Limb (tissue), 2 donors: ENCODE data around the gene PRKCD.

ENCODE experiments used
- DNase-seq, 2 donors: peaks; one replicate each; pipeline ENCODE4 v3.0.0-alpha.2; 2016; ENCODE audit errors: extremely low spot score in 2 of 2

Gene PRKCD

DNA sequence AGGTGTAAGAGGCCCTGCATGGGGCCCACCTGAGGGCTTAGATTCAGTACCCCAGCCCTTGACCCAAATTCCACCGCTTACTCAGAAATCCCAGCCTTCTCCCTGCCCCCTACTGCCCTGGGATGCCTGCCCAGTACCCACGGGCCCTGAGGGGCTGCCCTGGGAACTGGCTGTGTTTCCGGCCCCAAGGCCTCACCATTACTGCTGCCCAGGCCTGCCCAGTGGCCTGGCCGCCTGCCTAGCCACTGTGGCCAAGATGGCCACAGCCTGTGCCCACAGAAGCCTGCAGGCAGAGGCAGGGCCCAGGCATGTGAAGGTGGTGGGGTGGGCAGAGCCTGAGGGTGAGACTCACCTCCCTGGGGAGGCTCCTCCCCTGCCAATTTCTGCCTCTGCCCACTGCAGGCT is 6.1 kb upstream of the PRKCD start:
- DNase-seq = no peak

DNA sequence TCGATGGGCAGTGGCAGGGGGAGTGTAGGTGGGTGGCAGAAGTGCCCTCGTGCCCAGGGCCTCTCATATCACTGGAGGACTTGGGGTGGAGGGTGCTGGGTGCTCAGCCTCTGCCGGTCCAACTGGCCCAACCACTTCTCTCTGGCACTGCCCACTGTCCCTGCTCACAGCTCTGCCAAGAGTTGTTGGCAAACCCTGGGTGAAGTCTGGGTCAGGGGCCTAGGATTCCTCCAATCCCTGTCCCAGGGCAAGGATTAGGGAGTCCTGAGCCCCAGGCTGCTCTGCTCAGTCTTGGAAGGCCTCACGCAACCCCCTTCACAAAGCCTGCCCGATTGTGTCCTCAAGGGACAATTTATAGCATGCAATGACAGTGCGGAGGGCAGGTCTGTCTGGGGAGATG is 5.2 kb upstream of the PRKCD start:
- DNase-seq = no peak

DNA sequence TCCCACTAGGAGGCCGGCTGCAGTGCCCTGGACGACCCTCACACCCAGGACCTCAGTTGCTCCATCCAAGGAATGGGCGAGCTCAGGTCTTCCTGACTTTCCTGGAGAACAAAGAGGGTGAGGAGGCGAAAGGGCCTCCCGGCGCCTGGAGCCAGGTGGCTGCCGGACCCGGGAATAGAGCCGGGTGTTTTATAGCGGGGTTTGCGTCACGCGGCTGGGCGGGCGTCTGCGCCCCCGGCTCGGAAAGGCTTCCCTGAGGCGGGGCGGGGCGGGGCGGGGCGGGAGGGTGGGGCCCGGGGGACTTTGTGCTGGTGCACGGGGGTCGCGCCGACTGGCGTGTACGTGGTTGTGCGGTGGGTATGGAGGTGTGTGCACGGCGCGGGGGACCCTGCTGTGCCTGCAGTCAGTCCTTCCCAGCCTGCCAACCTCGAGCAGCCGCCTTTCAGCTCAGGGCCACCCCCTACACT is 4.6 kb upstream of the PRKCD start:
- peak in 1 of 2 donors; percentile 64 for DNase-seq

DNA sequence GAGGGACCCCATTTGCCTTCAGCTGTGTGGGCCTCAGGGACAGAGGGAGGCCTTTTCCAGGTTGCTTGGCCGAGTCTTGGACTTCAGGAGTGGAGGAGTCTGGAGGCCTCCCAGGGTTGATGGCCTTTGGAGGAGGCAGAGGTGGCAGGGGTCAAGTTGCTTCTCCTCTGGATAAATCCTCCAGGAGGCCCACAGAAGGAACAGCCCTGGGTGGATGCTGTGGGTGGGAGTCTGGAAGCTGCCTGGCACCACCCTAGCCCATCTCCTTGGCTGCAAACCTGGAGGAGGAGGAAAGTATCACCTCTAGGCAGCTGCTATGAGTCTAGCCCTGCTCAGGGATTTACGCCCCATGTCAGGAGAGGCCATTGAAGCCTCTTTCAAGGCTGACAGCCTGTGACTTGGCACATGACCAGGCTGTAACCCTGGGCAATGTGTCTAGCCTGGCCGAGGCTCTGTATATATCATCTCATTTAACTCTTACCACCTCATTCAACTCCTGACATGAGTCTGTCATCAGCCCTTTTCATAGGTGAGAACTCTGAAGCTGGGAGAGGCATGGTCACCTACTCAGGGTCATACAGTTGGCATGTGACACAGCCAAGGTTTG is 2.9 kb upstream of the PRKCD start:
- DNase-seq = no peak

DNA sequence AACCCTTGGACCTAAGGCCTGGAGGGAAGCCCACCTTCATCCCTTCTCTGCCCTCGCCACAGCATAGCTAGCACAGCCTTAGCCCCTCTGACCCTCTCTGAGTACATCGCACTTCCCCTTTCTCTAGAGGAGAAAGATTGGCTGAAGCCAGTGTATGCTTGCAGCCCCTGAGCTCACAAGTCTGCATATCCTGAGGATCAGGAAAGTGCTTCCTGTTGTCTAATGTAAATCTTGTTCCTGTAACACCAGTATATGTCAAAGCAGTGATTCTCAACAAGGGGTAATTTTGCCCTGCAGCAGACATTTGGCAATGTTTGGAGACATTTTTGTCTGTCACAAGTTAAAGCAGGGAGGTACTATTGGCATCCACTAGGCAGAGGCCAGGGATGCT is 2.2 kb upstream of the PRKCD start:
- DNase-seq = no peak

DNA sequence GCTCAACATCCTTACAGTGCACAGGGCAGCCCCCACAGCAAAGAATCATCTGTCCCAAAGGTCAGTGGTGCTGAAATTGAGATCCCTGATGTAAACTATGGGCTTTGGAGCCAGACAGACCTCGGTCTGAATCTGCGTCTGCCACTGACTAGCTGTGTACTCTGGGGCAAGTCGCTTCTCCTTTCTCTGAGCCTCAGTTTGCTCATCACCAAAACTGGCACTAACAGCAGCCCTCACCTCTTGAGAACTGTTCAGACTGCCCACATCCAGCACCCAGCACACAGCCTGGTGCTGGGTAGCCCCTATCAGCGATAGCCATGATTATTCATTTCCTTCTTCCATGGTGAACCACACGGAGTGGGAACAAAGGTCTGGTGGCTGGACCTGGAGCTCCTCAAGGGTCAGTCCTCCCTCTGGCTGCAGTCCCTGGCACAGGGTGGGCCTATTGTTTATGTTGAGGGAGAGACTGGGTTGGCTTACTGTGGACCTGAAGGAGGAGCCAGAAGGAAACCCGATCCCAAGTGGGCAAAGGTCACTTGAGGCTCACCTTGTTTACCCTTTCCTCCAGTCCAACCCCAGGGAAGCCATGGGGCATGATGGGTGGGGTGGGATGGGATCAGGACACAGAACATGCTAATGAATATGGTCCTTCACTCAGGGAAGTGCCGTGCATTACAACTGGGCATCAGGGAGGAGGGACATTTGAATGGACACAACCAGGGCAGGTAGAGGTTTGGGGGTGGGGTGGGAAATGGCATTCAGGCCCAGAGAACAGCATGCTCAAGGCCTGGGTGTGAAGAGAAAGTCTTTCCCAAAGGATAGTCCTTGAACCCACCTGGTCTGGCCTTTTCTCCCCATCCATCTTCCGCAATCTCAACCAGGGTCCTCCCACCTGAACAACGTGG is 1.6 kb upstream of the PRKCD start:
- DNase-seq = no peak

DNA sequence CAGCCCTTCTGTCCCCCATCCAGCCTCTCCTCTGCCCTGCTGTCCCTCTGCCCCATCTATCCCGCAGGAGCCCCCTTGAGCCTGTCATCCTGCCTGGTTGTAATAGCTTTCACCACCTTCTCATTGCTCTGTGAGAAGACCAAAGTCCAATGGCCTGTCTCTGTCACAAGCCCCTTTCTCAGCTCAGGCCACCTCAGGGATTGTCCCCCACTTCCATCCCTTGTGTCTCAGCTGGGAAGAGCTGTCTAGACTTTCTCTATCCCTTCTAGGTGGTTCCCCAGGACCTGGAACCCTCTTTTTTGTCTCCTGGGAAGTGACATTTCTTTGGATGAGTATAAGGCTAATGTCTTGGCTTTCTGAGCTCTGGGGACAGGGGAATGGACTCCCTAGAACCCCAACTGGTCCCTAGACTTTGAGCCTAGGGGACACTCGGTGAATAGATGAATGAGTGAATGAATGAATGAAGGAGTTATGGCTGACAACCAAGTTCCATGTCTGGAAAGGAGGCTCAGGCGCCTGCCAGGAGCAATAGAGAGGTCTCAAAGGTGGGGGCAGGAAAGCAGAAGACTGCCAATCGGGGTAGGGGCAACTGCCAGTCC is 849 bp upstream of the PRKCD start:
- no peak for DNase-seq

DNA sequence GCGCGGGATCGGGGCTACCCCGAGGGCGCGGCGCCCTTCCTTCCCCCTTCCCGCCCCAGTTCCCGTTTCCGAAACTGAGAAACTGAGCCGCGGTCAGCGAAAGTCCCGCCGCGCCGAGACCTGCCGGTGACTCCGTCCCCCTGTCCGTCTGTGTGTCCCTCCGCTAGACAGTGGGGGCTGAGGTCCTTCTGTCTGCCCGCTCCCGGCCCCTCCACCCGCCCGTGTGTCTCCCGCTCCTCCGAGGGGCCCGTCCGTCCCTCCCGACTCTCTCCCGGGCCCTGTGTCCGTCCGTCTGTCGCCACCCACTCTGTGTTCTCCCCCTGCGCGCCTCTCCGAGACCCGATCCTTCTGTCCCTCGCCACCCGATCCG is 426 bp downstream of the PRKCD start:
- peak in 1 of 2 donors; percentile 48 for DNase-seq

DNA sequence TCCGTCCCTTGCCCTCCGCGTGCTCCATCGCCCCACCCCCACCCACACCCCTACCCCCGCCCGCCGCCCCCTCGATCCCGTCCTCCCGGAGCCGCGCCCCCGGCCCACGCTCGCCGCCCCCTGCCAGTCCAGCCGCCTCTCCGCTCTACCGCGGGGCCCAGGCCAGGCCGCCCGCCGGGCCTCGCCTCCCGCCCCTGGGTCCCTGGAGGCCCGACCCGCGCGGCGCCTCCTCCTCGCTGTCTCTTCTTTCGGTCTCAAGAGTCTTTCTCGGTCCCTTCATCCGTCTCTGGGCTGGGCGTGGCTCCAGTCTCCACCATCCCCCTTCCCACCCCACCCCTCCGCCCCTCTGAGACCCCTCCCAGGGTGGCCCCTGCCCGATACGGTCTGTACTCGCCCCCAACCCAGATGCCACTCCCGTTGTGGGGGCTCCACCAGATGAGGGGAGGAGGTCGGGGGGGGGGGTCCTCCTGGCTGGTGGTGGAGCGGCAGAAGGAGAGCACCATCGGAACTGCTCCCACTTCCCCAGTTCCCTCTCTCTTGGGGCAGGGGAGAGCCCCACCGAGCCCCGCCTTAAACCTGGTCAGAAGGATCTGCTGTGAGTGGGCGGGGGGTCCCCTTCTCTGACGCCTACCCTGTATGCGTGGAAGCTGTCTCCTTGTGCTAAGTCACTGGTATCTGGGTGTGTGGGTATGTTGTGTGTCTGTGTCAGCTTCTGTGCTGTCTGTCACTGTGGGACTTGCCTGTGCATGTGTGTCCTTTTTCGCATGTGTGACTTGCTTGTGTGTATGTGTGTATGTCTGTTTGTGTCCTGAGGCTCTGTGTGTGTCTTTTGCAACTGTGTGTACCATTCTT is 1.0 kb downstream of the PRKCD start:
- peak in 1 of 2 donors; percentile 57 for DNase-seq

DNA sequence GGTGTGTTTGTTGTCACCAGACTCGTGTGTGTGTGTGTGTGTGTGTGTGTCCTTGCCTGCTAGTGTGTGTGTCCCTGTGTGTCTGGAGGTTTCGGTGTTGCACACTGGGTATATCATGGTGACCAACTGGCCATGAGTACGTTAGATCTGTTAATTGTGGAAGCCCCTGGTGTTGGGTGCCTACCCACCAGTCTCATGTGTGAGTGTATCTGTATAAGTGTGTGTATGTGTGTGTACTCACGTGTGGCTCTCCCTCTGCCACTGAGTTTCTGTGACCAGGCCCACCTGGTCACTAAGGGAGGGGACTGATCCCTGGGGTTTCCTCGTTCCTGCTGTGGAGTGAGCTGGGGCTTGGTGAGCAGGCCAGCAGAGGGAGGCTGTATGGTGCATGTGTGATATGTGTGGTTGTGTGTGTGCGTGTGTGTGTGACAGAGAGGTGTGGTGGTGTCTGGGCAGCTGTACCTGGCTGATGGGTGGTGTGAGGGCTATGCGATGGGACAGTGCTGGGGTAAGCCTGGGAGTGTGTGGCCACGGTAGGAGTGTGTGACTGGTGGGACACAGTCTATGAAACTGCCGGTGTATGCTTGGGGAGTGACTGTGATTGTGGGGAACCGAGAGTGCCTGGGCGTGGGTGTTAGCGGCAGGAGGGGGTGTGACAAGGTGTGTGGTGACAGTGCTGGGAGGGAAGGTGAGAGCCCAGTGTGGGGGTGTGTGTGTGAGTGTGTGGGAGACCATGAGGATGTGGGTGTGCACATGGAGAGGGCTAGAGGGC is 1.8 kb downstream of the PRKCD start:
- no peak for DNase-seq

DNA sequence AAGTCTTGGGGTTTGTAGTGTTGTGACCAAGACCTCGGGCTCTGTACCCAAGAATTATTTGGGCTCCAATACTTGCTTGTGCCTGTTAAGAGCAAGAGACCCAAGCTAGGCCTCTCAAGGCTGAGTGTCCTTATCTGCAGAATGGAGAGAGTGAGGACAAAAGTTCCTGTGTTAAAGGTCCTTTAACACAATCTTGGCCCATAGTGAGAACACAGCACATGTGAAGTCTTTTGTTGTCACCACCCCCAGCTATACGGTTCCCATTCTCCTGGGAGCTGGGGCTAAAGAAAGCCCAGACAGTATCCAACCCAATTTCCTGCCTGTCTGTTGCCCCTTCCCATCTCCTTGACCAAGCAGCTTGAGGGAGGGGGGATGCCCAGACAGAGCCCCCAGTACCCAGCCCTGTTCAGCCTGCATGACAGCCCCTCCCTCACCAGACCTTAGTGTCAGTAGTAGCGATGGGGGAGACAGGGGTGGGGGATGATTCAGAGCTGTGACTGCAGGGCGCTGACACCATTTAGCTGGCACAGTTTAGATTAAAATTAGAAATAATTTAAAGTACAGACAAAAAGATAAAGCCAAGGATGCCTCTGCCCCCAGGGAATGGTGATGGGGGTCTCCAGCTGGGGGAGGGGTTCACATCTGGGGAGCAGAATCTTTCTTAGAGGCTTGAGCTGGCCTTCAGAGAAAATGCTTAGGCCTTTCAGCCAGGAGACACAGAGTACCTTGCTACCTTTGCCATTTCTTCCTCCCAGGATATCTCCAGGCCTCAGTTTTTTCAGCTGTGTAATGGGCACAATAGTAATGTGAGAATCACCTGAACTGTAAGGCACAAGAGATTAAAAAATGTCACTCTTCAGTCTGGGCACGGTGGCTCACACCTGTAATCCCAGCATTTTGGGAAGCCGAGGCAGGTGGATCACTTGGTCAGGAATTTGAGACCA is 2.7 kb downstream of the PRKCD start:
- no peak for DNase-seq

DNA sequence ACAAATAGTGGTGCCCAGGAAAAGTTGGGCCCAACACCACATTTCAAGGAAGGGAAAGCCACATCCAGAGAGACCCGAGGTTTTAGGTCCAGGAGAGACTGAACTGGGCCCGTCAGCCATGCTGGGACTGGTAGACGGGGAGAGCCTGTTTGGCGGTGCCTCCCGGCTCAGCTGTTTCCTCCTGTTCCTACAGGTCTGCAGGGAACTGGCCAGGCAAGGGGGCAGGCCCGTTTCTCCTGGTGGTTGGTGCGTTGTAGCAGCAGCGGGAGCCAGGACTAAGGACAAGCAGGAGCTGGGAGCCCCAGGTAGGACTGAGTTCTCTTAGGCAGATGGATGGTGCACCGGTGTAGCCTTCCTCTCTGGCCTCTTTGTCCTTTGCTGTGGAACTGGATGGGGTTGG is 3.9 kb downstream of the PRKCD start:
- DNase-seq = no peak

DNA sequence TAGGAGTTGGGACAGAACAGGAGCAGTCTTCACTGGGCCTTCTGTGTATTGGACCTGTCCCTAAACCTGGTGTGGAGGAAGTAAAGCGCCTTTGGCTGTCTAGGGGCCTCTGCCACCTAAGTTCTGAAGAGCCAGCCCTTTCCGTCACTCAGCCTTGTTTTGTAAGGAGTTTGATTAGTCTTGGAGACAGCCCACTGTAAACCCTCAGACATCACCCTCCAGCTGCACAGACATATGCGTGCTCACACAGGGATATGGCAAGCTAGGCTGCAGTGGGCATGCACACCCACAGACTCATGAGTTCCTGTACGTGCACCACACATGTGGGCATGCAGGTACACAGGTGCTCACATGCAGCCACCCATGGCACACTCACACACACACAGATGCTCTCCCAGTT is 5.2 kb downstream of the PRKCD start:
- no peak for DNase-seq

DNA sequence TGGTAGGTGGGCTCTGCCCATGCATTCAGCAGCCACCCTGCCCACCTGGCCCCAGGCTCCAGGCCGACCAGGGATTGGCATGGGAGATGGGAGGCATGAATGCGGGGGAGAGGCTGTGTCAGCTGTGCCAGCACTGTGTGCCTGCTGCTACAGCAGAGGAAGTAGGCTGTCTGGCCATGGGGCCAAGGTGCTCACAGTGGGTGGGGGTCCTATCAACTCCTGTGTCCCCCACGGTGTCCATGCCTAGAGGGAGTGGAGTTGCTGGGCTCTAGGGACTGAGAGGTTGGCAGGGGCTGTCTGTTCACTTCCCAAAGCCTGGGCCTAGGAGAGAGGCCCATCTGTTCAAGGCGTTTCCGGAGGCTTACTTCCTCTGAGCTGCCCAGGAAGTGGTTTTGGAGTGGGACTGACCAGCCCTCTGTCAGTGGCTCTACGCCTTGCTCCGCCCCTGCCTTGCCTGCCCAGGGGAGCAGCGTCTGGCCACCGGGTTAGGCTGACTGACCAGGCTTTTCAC is 5.8 kb downstream of the PRKCD start:
- no peak for DNase-seq

DNA sequence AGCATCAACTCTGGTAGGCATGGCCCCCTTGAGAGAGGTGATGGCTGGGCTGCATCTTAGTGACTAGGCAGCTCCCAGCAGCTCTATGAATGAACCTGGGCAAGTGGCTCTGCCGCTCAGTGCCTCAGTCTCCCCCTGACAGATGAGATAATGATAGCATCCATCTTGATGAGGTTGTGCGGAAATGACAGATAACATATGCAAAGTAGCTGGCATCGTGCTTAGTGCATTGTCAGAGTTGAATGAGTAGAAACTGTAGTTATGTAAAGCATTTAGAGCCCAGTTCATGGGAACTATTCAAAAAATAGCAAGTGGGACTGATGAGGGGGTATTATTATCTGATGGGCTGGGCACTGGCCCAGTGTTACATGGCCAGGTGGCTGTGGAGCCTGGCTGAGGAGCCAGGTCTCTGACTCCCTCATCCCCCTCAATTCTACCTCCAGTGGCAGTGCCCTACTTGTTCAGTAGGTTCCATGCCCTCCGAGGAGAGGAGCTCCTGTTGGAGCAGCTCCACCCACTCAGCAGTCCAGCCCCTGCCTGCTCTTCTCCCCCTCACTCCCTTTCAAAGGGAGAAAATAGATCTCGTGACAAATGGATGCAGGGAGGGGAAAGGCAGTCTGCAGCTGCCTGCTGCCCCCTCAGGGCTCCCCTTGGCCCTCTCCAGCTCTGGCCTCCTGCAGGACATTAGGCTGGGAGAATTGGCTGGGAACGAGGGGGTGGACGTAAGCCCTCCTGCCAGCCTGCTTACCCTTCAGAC is 6.6 kb downstream of the PRKCD start:
- no peak for DNase-seq

DNA sequence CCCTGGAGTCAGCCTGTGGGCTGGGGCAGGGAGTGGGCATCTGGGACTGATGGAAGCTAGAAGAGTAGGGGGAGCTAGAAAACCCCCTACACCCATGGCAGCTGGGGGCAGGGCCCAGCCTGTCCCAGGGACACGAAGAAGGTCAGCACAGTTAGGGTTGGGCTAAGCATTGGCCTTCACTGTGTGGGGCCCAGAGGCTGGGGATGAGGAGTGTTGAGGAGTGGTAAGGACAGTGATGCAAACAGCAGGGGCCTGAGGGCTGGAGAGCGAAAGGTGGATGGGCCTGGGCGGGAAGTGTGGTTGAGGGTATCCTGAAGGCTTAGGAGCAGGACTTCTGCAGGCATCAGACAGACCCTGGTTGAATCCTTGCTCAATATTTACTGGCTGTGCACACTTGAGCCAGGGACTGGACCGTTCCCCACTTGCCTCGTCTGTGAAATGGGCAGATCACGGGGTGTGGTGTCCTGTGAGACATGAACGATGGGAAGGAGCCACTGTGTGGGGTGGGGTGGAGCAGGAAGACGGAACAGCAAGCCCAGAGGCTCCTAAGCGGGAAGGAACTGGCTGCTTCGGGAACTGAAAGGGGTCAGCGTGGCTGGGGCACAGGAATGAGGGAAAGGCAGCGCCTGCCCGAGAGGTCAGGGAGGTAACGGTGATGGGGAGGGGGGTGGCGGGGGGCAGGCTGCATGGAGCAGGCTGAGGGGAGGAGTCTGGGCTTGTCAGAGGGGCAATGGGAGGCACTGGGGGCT is 7.3 kb downstream of the PRKCD start:
- no peak for DNase-seq

DNA sequence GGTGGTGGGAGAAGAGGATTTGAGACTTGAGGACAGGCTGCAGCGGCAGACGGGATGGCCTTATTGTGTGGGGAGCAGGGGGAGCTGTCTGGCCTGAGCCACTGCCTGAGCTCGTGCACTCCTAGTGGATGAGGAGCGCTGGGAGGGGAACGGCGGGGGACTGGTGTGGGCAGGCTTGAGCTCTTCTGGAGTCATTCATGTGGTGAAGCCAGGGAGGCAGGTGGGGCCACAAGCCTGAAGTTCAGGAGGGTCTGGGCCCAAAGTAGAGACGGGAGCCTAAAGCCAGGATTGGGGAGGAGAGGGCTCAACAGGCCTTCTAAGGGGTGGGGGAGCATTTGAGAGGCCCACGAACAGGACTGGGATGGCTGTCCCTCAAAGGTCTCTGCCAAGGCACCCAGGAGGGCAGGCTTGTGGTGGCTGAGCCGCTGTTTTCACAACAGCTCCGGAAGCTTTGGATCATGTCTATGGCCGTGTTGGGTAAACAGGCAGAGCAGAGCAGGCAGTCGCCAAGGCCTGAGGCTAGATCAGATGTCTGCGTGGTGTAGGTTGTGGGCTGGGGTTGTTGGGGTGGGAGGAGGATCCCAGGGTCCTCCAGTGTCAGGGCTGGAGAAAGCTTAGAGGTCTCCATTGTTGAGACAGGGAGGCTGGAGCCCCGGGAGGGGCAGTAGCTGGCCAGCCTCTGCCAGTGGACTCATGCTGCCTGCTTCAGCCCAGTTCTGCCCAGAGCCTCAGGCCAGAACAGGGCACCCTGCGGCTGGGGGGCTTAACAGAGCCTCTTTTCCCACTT is 8.2 kb downstream of the PRKCD start:
- DNase-seq = no peak
